Islet of Langerhans (tissue), 1 donor: Measurements from ENCODE around the gene SLC22A5.
"Not testable (repeated sequence)": the region's sequence is repeated elsewhere in the genome, so short reads cannot be mapped to it uniquely, and the experiment has no call there.

ENCODE experiments used
- FAIRE-seq: peaks from one replicate; lab custom pipeline; 2011; peaks lifted over from hg19 to GRCh38; lab: Jason Lieb, UNC

Gene SLC22A5

DNA sequence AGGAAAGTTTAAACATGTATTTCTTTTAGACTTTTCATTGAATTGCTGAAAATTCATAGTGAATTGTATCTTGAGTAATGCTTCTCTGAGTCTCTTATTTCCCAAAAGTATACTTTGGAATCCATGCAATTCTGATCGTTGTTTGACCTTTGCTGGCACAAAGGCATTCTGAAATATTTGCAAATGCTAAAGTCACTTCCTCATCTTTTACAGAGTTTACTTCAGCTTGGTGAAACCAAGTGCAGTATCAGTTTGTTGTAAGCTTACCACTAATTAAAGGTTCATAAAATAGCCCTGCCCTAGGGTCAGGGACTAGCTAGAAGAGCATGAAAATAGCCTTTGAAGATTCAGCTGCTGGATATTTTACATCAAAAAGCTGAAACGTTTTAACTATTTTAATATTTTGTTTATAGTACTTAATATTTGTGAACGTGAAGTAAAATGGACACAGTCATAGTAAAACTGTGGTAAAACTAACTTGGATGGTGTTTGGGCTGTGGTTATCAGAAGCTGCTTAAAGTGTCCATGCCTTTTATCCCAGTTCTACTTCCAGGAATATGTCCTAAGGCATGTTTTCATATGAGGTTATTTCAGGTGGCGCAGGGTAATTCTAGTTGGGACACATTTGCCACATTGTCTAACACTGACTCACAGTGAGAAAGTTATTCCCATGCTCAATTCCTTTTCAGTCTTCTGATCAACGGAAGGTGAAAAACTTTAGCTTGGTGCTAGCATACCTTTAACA, 45.3 kb downstream of the SLC22A5 start:
- FAIRE-seq = no peak

DNA sequence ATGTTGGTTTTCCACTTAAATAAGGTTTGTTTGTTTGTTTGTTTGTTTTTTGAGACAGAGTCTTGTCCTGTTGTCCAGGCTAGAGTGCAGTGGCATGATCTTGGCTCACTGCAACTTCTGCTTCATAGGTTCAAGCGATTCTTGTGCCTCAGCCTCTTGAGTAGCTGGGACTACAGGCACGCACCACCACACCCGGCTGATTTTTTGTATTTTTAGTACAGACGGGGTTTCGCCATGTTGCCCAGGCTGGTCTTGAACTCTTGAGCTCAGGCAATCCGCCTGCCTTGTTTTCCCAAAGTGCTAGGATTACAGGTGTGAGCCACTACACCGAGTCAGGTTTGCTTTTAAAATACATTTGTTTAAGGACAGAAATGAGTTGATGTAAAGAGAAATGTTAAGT, 46.0 kb downstream of the SLC22A5 start:
- FAIRE-seq = not testable (repeated sequence)

DNA sequence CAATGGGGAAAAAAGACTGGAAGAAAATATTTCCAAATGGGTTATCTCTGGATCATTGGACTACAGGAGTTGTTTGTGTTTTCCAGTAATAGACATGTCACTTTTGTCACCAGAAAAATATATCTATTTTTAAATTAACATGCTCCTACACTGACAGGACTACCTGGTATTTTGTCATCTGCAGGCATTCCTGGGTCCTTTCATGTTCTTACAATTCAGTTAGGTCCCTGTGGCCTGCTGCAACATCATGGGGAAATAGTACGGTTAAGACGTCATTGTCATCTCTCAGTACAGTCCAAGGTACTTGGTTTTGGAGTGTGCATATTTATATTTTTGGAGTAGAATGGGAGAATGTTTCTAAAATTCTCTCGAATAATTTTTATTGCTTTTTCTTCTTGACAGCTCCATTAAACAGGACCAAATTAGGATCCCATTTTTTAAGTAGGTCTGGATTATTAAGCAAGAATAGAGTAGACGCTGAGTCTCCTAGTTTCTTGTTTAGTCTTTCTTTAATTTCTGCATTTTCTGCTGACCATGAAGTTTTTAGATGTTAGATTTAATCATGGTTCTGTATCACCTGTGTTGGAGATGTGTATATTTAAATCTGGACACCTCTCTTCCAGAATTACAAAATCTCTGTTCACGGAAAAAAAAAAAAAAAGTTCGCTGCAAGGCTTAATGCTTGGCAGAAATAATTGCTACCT, 46.9 kb downstream of the SLC22A5 start:
- no peak for FAIRE-seq

DNA sequence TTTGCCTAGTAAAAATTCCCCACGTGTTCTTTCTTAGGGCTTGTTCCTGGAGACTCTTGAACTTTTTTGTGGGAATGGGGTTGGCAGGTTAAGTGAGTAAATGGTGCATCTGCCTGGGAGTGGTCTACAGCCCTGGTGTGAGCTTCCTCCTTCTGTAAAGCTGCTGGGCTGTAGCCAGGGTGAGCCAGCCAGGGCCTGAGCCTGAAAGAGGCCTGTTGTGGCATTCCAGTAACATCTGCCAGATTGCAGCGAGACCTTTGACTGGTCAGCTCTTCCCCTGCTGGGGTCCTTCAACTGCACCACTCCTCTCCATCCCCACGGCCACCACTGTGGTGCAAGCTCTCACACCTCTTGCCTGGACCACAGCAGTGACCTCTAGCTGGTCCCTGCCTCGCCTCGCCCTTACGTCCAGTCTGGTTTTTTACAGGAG, 47.5 kb downstream of the SLC22A5 start:
- no peak for FAIRE-seq

DNA sequence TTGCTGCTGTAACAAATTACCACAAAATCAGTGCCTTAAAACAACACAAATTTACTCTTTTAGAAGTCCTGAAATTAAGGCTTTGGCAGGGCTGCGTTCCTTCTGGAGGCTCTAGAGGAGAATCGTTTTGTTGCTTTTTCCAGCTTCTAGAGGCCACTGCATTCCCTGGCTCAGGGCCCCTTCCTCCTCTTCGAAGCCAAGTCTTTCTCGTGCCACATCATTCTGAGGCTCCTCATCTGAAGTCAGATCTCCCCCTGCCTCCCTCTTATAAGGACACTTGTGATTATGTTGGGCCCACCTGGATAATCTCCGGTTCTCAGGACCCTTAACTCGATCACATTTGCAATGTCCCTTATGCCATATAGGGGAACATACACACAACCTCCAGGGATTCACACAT, 48.0 kb downstream of the SLC22A5 start:
- FAIRE-seq = no peak

DNA sequence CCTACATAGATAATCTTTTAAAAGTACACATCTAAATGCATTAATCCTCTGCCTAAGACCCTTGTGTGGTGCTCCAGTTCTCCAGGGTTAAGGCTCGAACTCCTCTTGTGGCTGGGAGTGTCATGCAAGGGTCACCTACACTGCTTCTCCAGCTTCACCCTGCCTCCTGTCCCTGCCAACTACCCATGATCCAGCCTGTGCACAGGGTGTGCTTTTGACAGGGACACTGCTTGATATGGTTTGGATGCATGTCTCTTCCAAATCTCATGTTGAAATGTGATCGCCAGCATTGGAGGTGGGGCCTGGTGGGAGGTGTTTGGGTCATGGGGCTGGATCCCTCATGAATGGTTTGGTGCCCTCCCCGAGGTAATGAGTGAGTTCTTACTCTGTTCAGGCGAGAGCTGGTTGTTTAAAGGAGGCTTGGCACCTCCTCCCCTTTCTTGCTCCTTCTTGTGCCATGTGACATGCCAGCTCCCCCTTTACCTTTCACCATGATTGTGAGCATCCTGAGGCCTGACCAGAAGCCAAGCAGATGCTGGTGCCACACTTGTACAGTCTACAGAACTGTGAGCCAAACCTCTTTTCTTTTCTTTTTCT, 48.5 kb downstream of the SLC22A5 start:
- no peak for FAIRE-seq

DNA sequence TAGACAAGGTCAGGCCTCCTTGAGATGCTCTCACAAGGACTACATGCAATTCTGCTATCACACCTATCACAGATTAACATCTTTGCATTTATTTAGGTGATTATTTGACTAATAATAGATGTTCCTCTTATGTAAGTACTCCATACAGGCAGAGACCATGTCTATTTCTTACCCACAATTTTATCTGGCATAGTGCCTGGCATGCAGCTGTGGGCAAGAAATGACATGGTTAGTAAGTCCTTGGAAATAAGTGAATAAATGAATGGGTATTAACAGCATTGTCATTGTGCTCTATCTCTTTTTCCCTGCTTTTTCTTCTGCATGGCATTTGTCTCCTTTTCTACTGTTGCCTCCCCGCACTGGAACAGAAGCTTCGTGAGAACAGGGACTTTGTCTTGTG, 49.4 kb downstream of the SLC22A5 start:
- no peak for FAIRE-seq

DNA sequence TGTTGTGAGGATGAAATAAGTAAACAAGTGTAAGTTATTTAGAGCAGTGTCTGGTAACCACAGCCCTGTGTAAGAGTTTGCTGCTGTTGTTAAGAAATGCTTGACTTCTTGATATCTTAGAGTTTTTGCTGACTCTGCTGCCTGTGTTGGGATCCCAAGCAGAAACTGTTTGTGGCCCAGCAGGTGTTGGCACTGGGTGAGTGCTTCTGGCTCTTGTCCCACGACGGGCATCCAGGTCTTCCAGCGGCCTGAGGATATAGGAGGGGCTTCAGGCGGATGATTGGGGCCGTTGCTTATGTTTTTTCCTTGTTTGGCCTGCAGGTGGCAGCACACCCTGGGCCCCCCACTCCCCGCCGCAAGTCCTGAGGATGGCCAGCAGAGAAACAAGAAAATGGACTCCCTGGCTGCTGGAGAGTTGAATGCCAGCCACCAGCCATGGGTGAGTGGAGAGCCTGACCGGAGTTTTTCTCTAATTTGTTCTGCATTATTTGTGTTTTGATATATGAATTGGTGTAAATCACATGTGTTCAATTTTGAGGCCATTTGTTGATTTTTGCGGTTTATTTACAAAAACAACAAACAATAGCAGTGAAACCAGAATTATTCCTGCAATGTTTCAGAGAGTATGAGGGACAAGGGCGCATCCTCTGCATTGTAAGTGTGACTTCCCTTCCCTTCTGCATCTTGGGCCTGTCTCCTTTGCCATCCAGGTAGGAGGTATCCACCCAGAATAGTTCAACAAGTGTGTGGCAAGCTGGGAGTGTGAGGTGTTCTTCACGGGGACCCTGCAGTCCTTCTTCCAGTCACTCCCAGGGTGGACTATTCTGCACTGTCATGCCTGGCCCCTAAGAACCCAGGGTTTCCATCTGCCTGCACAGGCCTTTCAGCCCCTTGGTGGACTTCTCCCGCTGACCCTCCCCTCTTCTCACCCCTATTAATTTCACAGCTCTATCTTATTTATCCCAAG, 50.3 kb downstream of the SLC22A5 start:
- no peak for FAIRE-seq

DNA sequence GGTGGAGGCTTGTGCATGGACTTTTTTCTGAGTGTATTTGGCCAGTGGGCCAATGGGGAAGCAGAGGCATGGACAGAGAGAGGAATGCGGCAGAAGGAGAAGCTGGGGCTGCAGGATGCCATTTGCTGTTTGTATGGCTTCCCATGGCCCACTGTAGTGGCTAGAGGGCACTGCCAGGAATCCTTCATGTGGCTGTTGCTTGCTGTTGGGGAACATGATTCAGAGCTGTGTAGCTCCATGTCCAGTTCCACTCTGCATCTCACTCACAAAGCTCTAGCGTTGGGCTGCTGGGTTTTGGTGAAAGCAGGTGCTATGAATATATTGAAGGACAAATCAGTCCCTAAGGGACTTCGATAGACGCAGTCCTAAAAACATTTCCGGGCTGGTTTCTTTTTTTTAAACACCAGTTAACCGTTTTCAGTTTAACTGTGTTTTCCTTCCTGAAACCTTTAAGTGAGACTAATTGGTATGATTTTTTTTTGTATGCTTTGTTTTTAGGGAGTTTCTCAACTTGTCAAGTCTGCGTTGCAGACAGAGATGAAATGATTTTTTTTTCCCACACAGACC, 51.3 kb downstream of the SLC22A5 start:
- FAIRE-seq = no peak

DNA sequence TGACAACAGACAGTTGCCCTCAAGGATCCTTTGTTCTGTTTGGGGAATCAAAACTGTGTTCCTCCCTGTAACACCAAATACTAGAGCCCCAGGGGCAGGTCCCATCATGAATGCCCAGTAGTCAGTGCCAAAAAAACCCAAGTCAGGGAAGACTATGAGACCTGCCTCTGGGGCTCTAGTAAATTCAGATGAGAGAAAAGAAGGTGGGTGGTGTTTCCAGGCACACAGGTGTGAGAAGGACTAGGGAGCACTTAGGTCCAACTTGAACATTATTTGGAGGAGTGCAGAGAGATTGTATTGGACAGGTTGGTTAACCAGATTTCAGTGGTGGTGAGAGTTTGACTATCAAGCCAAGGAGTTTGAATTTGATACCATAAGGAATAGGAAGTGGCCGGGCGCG, 52.0 kb downstream of the SLC22A5 start:
- no peak for FAIRE-seq

DNA sequence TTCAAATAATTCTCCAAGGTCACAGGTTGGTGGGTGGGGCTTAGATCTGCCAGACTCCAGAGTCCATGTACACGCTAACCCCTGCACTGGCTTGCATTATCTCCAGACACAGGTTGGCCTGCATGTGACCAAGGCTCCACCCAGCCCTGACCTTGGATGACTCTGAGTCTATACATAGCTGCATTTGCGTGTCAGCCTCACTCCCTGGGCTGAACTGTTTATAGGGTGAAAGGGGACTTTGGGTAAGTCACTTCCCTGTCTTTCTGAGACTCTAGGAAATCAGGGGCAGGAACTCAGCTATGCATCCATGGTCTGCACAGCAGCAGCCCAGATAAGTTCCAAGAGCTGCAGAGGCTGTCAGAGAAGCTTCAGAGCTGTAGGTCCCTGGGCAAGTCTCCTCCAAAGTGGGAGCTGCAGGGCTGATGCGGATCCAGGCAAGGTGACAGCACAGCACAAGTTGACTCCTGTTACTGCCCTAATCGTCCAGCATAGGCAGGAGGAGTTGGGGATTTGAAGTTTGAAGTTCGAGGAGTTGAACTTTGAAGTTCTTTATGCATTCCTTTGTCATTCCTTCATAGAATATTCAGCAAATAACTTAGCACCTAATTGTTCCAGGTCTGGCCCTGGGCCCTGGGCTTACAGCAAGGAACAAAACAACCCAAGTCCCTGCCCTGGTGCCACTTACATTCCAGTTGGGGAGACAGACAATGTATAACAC, 53.4 kb downstream of the SLC22A5 start:
- no peak for FAIRE-seq

DNA sequence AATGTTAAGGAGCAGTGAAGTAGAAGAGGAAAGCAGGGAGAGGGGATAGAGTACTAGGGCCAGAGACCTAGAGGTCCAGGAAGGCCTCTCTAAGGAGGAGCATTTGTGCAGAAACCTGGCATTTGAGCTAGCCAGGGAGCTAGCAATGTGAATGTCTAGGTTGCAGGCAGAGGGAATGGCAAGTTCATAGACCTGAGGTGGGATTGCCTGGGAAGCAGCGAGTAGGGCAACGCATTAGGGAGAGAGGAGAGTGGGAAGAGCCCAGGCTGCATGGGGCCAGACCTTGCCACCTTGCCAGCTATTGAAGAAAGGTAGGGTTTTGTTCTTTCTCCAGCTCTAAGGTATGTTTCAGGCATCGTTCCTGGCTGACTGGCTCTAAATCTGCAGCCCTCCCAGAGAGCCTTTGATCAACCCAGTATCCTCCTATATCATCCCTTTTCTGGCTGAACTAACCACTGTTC, 54.0 kb downstream of the SLC22A5 start:
- FAIRE-seq = no peak

DNA sequence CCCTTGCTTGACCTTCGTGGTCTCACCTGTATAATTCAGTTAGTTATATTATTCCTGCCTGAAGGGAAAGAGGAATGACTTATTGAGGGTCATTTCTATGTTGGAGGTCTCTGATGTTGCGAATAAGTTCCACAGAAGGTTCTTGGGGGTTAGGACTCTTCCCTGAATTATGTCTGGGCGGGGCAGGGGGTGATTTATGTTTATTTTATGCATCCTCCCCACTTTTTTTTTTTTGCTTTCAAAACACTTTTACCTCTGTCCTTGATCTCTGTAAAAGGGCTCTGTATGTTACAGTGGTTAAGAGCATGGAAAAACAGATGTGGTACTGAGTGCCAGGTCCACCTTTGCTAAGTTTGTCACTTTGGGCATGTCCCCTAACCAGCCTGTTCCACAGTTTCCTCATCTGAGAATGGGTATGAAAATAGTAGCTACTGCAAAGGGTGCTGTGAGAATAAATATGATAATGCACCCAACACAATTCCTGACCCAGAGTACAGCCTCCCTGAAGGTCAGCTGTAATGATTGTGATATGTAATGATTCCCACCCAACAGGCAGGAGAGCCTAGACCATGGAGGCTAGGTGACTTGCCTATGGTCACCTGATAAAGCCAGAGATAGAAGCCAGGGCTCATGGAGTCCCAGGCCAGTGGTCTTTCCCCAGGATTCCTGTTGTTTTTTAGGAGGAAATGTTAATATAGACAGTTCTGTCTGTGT, 54.8 kb downstream of the SLC22A5 start:
- no peak for FAIRE-seq

DNA sequence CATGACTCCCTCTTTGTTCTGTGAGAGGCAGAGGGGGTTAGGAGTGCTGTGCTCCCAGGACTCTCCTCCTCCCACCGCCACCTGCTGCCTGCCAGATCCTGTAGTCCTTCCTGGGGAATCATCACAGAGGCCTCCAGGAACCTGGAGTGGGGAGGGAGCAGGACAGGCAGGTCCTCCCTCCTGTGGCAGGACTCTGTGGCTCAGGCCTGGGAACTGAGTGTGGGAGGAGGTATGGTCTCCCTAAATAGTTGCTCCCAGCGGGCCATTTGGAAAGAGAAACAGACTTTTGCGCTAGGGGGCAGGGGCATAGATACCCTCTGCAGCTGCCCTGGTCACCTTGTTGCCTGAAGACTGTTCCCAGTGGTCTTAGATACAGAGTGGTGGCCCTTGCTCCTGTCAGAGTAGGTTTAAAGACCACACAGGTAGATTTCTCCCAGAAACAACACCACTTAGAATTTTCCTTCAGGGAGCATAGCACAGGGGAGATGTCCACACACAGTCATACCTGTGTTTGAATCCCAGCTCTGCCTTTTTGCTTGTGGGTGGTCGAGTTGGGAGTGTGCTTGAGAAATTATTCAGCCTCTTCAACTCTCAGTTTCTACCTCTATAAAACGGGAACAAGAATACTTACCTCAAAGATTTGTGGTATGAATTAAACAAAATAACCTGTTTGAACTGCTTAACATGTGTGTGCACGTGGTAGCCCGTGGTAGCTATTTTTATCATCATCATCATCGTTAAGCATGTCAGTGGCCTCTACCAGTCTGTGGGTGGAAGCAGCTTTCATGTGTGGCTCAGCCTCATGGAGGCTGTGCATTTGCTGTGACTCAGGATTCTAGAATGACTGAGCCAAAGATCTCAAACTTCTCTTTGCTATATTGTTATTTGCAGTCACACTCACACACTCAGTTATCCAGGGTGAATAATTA, 55.8 kb downstream of the SLC22A5 start:
- FAIRE-seq = no peak

DNA sequence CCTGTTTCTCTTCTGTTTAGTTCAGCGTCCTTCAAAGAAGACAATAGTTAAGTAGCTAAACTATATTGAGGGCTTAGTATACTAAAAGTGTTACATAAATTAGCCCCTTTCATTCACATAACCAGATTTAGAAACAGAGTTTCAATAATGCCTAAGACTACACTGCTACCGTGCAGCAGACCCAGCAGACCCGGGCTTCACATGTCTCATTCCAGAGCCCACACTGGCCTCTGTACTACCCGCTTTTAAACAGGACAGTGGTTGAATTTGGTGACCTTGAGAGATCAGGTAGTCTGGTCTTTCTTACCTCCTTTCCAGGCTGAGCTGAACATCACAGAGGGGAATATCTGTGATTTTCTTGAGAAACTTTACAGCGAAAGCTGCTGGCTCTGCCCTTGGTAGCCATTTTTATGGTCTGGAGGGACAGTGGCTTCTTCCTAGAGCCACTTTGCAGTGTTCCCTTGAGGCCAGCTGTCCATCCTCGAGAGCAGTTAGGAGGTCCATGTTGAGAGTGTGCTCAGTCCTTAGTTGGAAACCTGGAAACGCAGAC, 56.5 kb downstream of the SLC22A5 start:
- FAIRE-seq = no peak

DNA sequence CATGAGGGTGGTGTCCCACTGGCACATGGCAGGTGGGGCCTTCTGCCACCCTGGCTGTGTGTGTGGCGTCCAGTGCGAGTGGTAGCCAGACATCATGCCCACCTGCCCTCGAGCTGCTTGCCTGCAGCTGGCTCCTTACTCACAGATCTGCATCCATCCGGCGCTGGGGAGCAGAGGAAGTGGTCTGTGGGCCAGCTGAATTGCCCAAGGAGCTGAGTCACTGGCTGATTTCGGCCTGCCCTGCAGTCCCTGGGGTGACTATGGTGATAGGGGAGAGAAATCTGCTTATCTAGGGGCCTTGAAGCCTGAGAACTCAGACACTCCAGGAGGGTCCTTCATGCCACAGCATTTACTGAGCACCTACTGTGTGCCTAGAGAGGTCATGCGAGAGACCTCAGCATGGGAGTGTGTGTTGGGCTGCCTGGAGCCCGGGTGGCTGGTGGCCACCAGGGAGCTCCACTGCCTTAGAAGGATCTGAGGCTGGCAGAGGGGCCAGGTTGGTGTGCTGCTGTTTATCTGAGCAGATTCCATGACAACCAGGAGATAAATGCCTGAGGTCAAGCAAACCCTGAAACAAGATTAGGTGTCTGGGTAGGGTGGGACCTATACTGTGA, 57.1 kb downstream of the SLC22A5 start:
- FAIRE-seq = no peak

DNA sequence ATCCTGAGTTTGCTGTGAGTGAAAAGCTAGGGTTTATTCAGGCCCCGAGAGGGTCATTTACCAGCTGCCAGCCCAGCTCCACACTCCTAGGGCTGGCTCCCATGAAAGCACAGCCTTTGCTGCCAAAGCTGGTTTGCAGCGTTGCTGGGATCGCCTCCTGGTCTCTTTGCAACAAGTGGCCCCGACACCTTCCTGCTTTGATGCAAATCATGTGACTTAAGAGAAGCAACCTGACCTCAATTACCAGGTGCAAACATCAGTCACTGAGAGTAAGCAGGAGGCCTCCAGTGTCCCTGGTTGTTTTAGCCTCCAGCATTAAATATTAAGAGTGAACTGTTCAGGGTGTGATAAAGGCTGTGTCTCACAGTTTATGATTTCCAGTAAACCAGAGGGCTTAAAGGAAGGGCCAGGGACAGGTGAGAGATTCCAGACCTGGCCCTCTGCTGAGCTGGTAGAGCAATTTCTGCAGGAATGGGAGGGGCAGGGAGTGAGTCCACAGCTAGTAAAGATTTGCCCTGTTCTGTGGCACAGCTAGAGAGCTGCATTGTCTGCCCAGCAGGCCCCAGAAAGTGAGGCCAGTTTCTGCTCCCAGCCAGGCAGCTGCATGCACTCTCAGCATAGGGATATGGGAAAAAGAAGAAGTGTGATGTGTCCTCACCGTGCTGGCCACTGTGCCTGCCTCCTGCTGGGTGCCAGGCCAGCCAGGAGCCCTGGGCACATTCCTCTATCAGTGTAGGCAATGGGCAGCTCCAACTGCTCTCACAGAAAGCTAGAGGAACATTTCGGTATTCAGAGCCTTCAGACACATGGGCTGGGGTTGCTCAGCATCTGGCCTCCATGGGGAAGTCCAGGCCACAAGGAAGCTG, 58.0 kb downstream of the SLC22A5 start:
- FAIRE-seq = no peak

DNA sequence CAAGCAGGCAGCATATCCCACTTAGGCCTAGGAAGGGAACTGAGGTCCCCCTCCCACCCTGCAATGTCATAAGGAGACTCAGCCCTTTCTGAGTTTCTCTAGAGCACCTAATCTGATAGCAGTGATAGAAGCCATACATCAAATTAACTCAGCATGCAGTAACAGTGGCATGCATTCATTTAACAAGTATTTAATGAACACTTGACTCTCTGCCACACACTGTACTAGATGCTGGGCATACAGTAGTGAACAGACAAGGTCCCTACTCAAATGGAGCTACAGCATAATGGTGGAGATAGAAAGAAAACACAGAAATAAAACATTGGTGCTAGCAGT, 58.6 kb downstream of the SLC22A5 start:
- FAIRE-seq = no peak
